Mammary epithelial cell (primary cell): ENCODE measurements around the gene KDF1.

ENCODE experiments used
- CTCF ChIP-seq, 2 donors: IDR thresholded peaks in 1 of 2; conservative IDR thresholded peaks in 1 of 2; 2 replicates each; pipeline ENCODE4 v1.5.1; 2011 to 2012; ENCODE audit warnings: inconsistent platforms in 2 of 2, low read length in 2 of 2, mild to moderate bottlenecking in 2 of 2, control low read depth in 1 of 2, low read depth in 1 of 2; ENCODE audit not compliant: insufficient read depth in 1 of 2; ENCODE audit errors: extremely low read depth in 1 of 2
- EZH2 ChIP-seq: IDR thresholded peaks from 2 replicates; pipeline ENCODE4 v1.6.1; 2012; ENCODE audit warnings: low read length, inconsistent platforms, borderline replicate concordance

GRCh38 chr1:26909951-26910342, 50.3 kb downstream of the KDF1 start:
- no peak for TF ChIP-seq CTCF (conservative IDR thresholded peaks at IDR 0.05 in 1 of 2, IDR thresholded peaks at IDR 0.05 in 1 of 2; ENCODE audit: extremely low read depth in 1 of 2, insufficient read depth in 1 of 2, low read depth in 1 of 2, low read length in 2 of 2)
- no peak for TF ChIP-seq EZH2
